ENCODE data around the gene THOC5. TPM values are rescaled to one million over a fixed set of nuclear protein-coding genes. Genes with fewer than 3 reads are reported as not detected.

The THOC5 gene
- total RNA-seq, 2 donors from 2014 or later = 27.5 to 57.9 TPM

DNA sequence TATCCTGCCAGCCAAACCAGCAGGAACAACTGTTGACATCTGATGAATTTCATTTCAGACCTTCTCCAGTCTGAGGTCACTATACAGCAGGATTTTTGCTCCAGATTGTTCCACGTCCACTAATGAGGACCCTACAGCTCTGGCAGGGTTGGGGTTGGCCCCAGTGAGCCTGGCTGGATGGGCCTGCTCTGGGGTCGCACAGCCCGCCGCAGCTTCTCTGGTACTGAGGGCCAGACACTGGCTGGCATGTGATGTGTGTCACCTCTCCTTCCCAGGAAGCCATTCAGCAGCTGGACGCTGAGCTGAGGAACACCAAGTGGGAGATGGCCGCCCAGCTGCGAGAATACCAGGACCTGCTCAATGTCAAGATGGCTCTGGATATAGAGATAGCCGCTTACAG is 68.1 kb downstream of the THOC5 start:
- DNase-seq (ENCODE audit: low spot score) = no peak
- WGBS = 82% methylated on average over 8 of the region's 8 CpGs

GRCh38 chr22:29484642-29485041 is 68.9 kb downstream of the THOC5 start:
- Histone ChIP-seq H3K9me3 (no peaks in the 10 kb centered on the region), H3K4me3 (no peak overlapping the region), H3K4me1 (replicated peaks) (peaks cover 4% of the 10 kb centered on the region), H3K27me3 (replicated peaks; ENCODE audit: insufficient read depth) (peaks cover 7% of the 10 kb centered on the region), H3K27ac (no peak overlapping the region), H3K36me3 (no peaks in the 10 kb centered on the region)
- intact Hi-C loops (cut with DNase I) = no loop called here
- TF ChIP-seq, protein P1, sequence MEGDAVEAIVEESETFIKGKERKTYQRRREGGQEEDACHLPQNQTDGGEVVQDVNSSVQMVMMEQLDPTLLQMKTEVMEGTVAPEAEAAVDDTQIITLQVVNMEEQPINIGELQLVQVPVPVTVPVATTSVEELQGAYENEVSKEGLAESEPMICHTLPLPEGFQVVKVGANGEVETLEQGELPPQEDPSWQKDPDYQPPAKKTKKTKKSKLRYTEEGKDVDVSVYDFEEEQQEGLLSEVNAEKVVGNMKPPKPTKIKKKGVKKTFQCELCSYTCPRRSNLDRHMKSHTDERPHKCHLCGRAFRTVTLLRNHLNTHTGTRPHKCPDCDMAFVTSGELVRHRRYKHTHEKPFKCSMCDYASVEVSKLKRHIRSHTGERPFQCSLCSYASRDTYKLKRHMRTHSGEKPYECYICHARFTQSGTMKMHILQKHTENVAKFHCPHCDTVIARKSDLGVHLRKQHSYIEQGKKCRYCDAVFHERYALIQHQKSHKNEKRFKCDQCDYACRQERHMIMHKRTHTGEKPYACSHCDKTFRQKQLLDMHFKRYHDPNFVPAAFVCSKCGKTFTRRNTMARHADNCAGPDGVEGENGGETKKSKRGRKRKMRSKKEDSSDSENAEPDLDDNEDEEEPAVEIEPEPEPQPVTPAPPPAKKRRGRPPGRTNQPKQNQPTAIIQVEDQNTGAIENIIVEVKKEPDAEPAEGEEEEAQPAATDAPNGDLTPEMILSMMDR (IDR thresholded peaks at IDR 0.05) = no peak
- TF ChIP-seq POLR2A (IDR thresholded peaks at IDR 0.05) = no peak
- no peak for TF ChIP-seq POLR2AphosphoS5 (IDR thresholded peaks at IDR 0.05)
- 97% methylated on average over 3 of the region's 3 CpGs for WGBS
- no peak for DNase-seq (ENCODE audit: low spot score)

More for the DNA sequence above, 68.1 kb downstream of the THOC5 start:
- intact Hi-C loops (cut with DNase I) = no loop called here
- H3K4me3 ChIP-seq = no peak overlapping the region
- TF ChIP-seq, protein P1 (IDR thresholded peaks at IDR 0.05) = no peak
- no peak overlapping the region for H3K27ac ChIP-seq
- no peaks in the 10 kb centered on the region for H3K4me1 ChIP-seq (replicated peaks)
- no peaks in the 10 kb centered on the region for H3K36me3 ChIP-seq
- peaks cover 4% of the 10 kb centered on the region for H3K27me3 ChIP-seq (replicated peaks; ENCODE audit: insufficient read depth)
- no peaks in the 10 kb centered on the region for H3K9me3 ChIP-seq

- intact Hi-C loops (cut with DNase I) = no loop called here
- no peak for TF ChIP-seq POLR2AphosphoS5 (IDR thresholded peaks at IDR 0.05)
- TF ChIP-seq POLR2A (IDR thresholded peaks at IDR 0.05) = no peak
- TF ChIP-seq, protein P1 (IDR thresholded peaks at IDR 0.05) = no peak
- Histone ChIP-seq H3K9me3 (no peaks in the 10 kb centered on the region), H3K4me1 (replicated peaks) (peaks cover 4% of the 10 kb centered on the region), H3K36me3 (no peaks in the 10 kb centered on the region), H3K27ac (no peak overlapping the region), H3K27me3 (replicated peaks; ENCODE audit: insufficient read depth) (peaks cover 7% of the 10 kb centered on the region), H3K4me3 (no peak overlapping the region)
- no peak for DNase-seq (ENCODE audit: low spot score)
- 94% methylated on average over 13 of the region's 13 CpGs for WGBS
Observed at GRCh38 chr22:29483254-29483653, 70.3 kb downstream of the THOC5 start.

DNA sequence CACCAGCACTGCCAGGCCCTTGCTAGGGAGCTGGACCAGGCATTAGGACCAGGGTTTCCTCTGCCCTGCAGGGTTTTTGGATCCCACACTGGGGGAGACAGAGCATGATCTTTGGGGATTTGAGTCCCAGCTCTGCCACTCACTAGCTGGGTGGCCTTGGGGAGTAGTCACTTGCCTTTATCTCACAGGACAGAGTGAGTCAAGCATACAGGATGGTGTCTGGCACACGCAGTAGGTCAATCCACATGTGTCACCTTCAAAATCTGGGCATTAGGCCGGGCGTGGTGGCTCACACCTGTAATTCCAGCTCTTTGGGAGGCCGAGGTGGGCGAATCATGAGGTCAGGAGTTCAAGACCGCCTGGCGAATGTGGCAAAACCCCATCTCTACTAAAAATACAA is 70.8 kb downstream of the THOC5 start:
- H3K9me3 ChIP-seq = no peaks in the 10 kb centered on the region
- peaks cover 4% of the 10 kb centered on the region for H3K4me1 ChIP-seq (replicated peaks)
- no peaks in the 10 kb centered on the region for H3K36me3 ChIP-seq
- H3K4me3 ChIP-seq = peak overlapping the region; percentile 36 to 38
- no peak overlapping the region for H3K27ac ChIP-seq
- peaks cover 7% of the 10 kb centered on the region for H3K27me3 ChIP-seq (replicated peaks; ENCODE audit: insufficient read depth)
- TF ChIP-seq POLR2AphosphoS5 (IDR thresholded peaks at IDR 0.05) = no peak
- TF ChIP-seq, protein P1 (IDR thresholded peaks at IDR 0.05) = no peak
- TF ChIP-seq POLR2A (IDR thresholded peaks at IDR 0.05) = no peak
- intact Hi-C loops (cut with DNase I) = no loop called here
- no peak for DNase-seq (ENCODE audit: low spot score)
- WGBS = 95% methylated on average over 7 of the region's 7 CpGs

- Histone ChIP-seq H3K4me1 (replicated peaks) (peaks cover 4% of the 10 kb centered on the region), H3K36me3 (no peaks in the 10 kb centered on the region), H3K27me3 (replicated peaks; ENCODE audit: insufficient read depth) (peaks cover 7% of the 10 kb centered on the region), H3K27ac (no peak overlapping the region), H3K4me3 (peak overlapping the region; percentile 36 to 38), H3K9me3 (no peaks in the 10 kb centered on the region)
- intact Hi-C loops (cut with DNase I) = no loop called here
- no peak for DNase-seq (ENCODE audit: low spot score)
- WGBS = 76% methylated on average over 11 of the region's 11 CpGs
- TF ChIP-seq, protein P1 (IDR thresholded peaks at IDR 0.05) = no peak
- TF ChIP-seq POLR2AphosphoS5 (IDR thresholded peaks at IDR 0.05) (no peak), POLR2A (IDR thresholded peaks at IDR 0.05) (no peak)
Observed at GRCh38 chr22:29482253-29482652, 71.3 kb downstream of the THOC5 start.
